HG02885 (cell line): ENCODE results near the gene TBKBP1.
A peak's percentile ranks its signal among the peaks of the same experiment; 100 is the strongest.

ENCODE experiments used
- ATAC-seq: cut with Tn5 transposase; IDR thresholded peaks from one replicate; pipeline ENCODE4 v1.9.1; 2021; ENCODE audit warnings: mild to moderate bottlenecking; ENCODE audit not compliant: unreplicated experiment, poor library complexity

The TBKBP1 gene

GRCh38 chr17:47693731-47694580 lies at the start of gene TBKBP1:
TSS of gene TBKBP1 (plus strand) at chr17:47694161. CDS start at chr17:47696113, 1,952 bp downstream.
- no peak for ATAC-seq

- ATAC-seq = no peak
Observed at GRCh38 chr17:47644324-47644723, 49.6 kb upstream of the TBKBP1 start.

GRCh38 chr17:47649153-47649971 lies 44.6 kb upstream of the TBKBP1 start, which contains the start of gene KPNB1:
TSS of gene KPNB1 (plus strand) at chr17:47649919. CDS start at chr17:47650245, 326 bp downstream.
- ATAC-seq = peak; percentile 81

- ATAC-seq = no peak
Observed at GRCh38 chr17:47649972-47650524, 43.9 kb upstream of the TBKBP1 start.

GRCh38 chr17:47650525-47651522 lies 43.1 kb upstream of the TBKBP1 start:
- peak; percentile 58 for ATAC-seq

- no peak for ATAC-seq
Observed at GRCh38 chr17:47651704-47652103, 42.3 kb upstream of the TBKBP1 start.

- no peak for ATAC-seq
Observed at GRCh38 chr17:47652570-47652969, 41.4 kb upstream of the TBKBP1 start.

GRCh38 chr17:47653442-47653841 lies 40.5 kb upstream of the TBKBP1 start:
- ATAC-seq = no peak

- ATAC-seq = no peak
Observed at GRCh38 chr17:47654991-47655390, 39.0 kb upstream of the TBKBP1 start.

- ATAC-seq = no peak
Observed at GRCh38 chr17:47660064-47660492, 33.9 kb upstream of the TBKBP1 start.

- no peak for ATAC-seq
Observed at GRCh38 chr17:47663912-47664623, 29.9 kb upstream of the TBKBP1 start.

- no peak for ATAC-seq
Observed at GRCh38 chr17:47664624-47664941, 29.4 kb upstream of the TBKBP1 start.

GRCh38 chr17:47665655-47666054 lies 28.3 kb upstream of the TBKBP1 start:
- no peak for ATAC-seq

GRCh38 chr17:47669081-47669480 lies 24.9 kb upstream of the TBKBP1 start:
- ATAC-seq = no peak

GRCh38 chr17:47670064-47670463 lies 23.9 kb upstream of the TBKBP1 start:
- ATAC-seq = no peak

GRCh38 chr17:47674499-47674898 lies 19.5 kb upstream of the TBKBP1 start:
- ATAC-seq = no peak

- ATAC-seq = no peak
Observed at GRCh38 chr17:47675380-47676198, 18.4 kb upstream of the TBKBP1 start.

GRCh38 chr17:47676199-47676472 lies 17.8 kb upstream of the TBKBP1 start:
- ATAC-seq = no peak
